ENCODE measurements around the gene BNC2. TPM values are rescaled to one million over a fixed set of nuclear protein-coding genes. Genes with fewer than 3 reads are reported as not detected.

Gene BNC2
- total and polyA plus RNA-seq, 2 of the 13 experiments (the other 11 are each of a cell fraction or from before 2014, with no cell fraction given) = not detected

GRCh38 chr9:16782490-16782889, 88.0 kb downstream of the BNC2 start (continued):
- no peak for TF ChIP-seq ZNF574 (CRISPR knock-in tag; IDR thresholded peaks at IDR 0.05)
- TF ChIP-seq POLR2AphosphoS2 (IDR thresholded peaks at IDR 0.05; ENCODE audit: low read depth, low read length) = no peak
- TF ChIP-seq HNRNPLL (IDR thresholded peaks at IDR 0.05; ENCODE audit: low read depth, low read length, poor library complexity, severe bottlenecking) = no peak

- H3K4me2 ChIP-seq (ENCODE audit: low read depth, low read length) = no peak overlapping the region
- no peak overlapping the region for H2AFZ ChIP-seq (ENCODE audit: low read length)
- no peaks in the 10 kb centered on the region for H3K4me1 ChIP-seq (ENCODE audit: insufficient read depth, low read length)
- intact Hi-C loops (cut with micrococcal nuclease; ENCODE audit: unreplicated experiment) (no loop called here), in situ Hi-C loops (cut with HindIII; ENCODE audit: extremely low pct_ligation_motif_present, low pct_unique_long_range_greater_than_20kb) (no loop called here)
- no peaks in the 10 kb centered on the region for H3K79me2 ChIP-seq (ENCODE audit: insufficient read depth, low read length)
- no peaks in the 10 kb centered on the region for H3K27me3 ChIP-seq (ENCODE audit: control insufficient read depth in 1 of 2, insufficient read depth in 2 of 2, low read length in 2 of 2)
- ATAC-seq (no peak), DNase-seq (ENCODE audit: low spot score) (no peak), FAIRE-seq (no peak)
- no peaks in the 10 kb centered on the region for H3K9me3 ChIP-seq (ENCODE audit: low read length)
- no peak for TF ChIP-seq ZBTB20 (CRISPR knock-in tag; IDR thresholded peaks at IDR 0.05; ENCODE audit: borderline replicate concordance, low read depth)
- no peak for TF ChIP-seq CREB1 (IDR thresholded peaks at IDR 0.05)
- no peak for TF ChIP-seq CREB1 (CRISPR knock-in tag; IDR thresholded peaks at IDR 0.05)
- TF ChIP-seq NFKB2 (CRISPR knock-in tag; IDR thresholded peaks at IDR 0.05; ENCODE audit: borderline replicate concordance) = no peak
- no peak for TF ChIP-seq PAXIP1 (CRISPR knock-in tag; conservative IDR thresholded peaks at IDR 0.05)
- no peak overlapping the region for H3K27ac ChIP-seq (ENCODE audit: extremely low read length, insufficient read depth, low read length)
- BruUV-seq (replicated peaks) = no TSS peak
- no peak overlapping the region for H3K9ac ChIP-seq (ENCODE audit: insufficient read depth, low read depth, low read length)
- no peaks in the 10 kb centered on the region for H4K20me1 ChIP-seq (ENCODE audit: insufficient read depth, low read length)
- POLR2A ChIA-PET = no interaction called here
- 0% methylated on average over 2 of the region's 2 CpGs for WGBS (ENCODE audit: low lambda C conversion rate)
- CTCF ChIA-PET (ENCODE audit: low intra/inter-chr PET ratio, low total read pairs) = no interaction called here
- H3K36me3 ChIP-seq (replicated peaks in 1 of 2; ENCODE audit: control insufficient read depth in 1 of 2, insufficient read depth in 2 of 2, low read length in 2 of 2) = no peaks in the 10 kb centered on the region
- H3K4me3 ChIP-seq (replicated peaks in 1 of 3; ENCODE audit: insufficient read depth in 1 of 3, low read depth in 2 of 3, low read length in 3 of 3) = no peak overlapping the region
These were observed 95.1 kb downstream of the BNC2 start for GRCh38 chr9:16775330-16775729.
